Muscle of arm (tissue), 12 donors: ENCODE measurements around the gene SHISA9. TPM values are rescaled to one million over a fixed set of nuclear protein-coding genes. Genes with fewer than 3 reads are reported as not detected.

ENCODE experiments used
- DNase-seq: peaks from one replicate; pipeline ENCODE4 v3.0.0-alpha.2; 2013
- polyA plus RNA-seq, 12 donors: library from polyadenylated mRNA; unstranded; fragments of 120-200 nt; gene quantifications; one replicate each; pipeline ENCODE4 v1.2.1, GENCODE V29; 2013; ENCODE audit not compliant: insufficient read length in 12 of 12

The SHISA9 gene
- polyA plus RNA-seq, 12 donors: 0.03 to 9.6 (median 0.15) TPM; not detected in 1

GRCh38 chr16:13018026-13018425 is 116.6 kb downstream of the SHISA9 start:
- no peak for DNase-seq

GRCh38 chr16:13021996-13022395 is 120.6 kb downstream of the SHISA9 start:
- no peak for DNase-seq

- no peak for DNase-seq
Measured at GRCh38 chr16:13029786-13030185, 128.4 kb downstream of the SHISA9 start.

GRCh38 chr16:13030769-13031168 is 129.4 kb downstream of the SHISA9 start:
- DNase-seq: no peak

GRCh38 chr16:13032911-13033310 is 131.5 kb downstream of the SHISA9 start:
- no peak for DNase-seq

GRCh38 chr16:13036600-13036999 is 135.2 kb downstream of the SHISA9 start:
- DNase-seq: peak; percentile 58

GRCh38 chr16:13038591-13038990 is 137.2 kb downstream of the SHISA9 start:
- DNase-seq: no peak

- no peak for DNase-seq
Measured at GRCh38 chr16:13039526-13039925, 138.1 kb downstream of the SHISA9 start.

GRCh38 chr16:13041180-13041579 is 139.8 kb downstream of the SHISA9 start:
- DNase-seq: no peak

GRCh38 chr16:13041646-13042290 is 140.4 kb downstream of the SHISA9 start:
- no peak for DNase-seq

- no peak for DNase-seq
Measured at GRCh38 chr16:13042291-13042685, 140.9 kb downstream of the SHISA9 start.

- DNase-seq: no peak
Measured at GRCh38 chr16:13046061-13046821, 144.8 kb downstream of the SHISA9 start.

- no peak for DNase-seq
Measured at GRCh38 chr16:13047276-13047675, 145.9 kb downstream of the SHISA9 start.

GRCh38 chr16:13049688-13050087 is 148.3 kb downstream of the SHISA9 start:
- no peak for DNase-seq

GRCh38 chr16:13052431-13052830 is 151.0 kb downstream of the SHISA9 start:
- no peak for DNase-seq

GRCh38 chr16:13055480-13055879 is 154.1 kb downstream of the SHISA9 start:
- DNase-seq: no peak

GRCh38 chr16:13056607-13057006 is 155.2 kb downstream of the SHISA9 start:
- DNase-seq: no peak

GRCh38 chr16:13060932-13061331 is 159.5 kb downstream of the SHISA9 start:
- DNase-seq: no peak

- no peak for DNase-seq
Measured at GRCh38 chr16:13061691-13062090, 160.3 kb downstream of the SHISA9 start.

GRCh38 chr16:13062219-13062618 is 160.8 kb downstream of the SHISA9 start:
- no peak for DNase-seq

GRCh38 chr16:13063457-13063856 is 162.1 kb downstream of the SHISA9 start:
- DNase-seq: no peak

- DNase-seq: no peak
Measured at GRCh38 chr16:13064821-13065220, 163.4 kb downstream of the SHISA9 start.

- DNase-seq: no peak
Measured at GRCh38 chr16:13067648-13068047, 166.2 kb downstream of the SHISA9 start.
